Body of pancreas (tissue), 4 donors: ENCODE results near the gene ARNT2. TPM values are rescaled to one million over a fixed set of nuclear protein-coding genes. Genes with fewer than 3 reads are reported as not detected.

Experiments
- ATAC-seq: fragments of 150-250 bp; one replicate; pipeline ENCODE4 v1.9.1; 2016
- DNase-seq, 4 donors: peaks; one replicate each; pipeline ENCODE4 v3.0.0-alpha.2; 2019
- H3K27ac ChIP-seq, 4 donors: fragments of 200-600 bp; sonication (generic); 1 replicate in 3 of 4; 2 replicates in 1 of 4; pipeline versions ENCODE4 v1.5.1 to v1.6.1; 2016 to 2019; ENCODE audit warnings: mild to moderate bottlenecking in 1 of 4, mixed read lengths in 1 of 4, moderate library complexity in 1 of 4
- H3K27me3 ChIP-seq, 2 donors: fragments of 200-600 bp; sonication (generic); one replicate each; pipeline ENCODE4 v1.6.0; 2016; ENCODE audit warnings: mild to moderate bottlenecking in 1 of 2
- H3K36me3 ChIP-seq, 2 donors: fragments of 200-600 bp; sonication (generic); replicated peaks in 1 of 2; 2 replicates each; pipeline ENCODE4 v1.5.1; 2016; ENCODE audit warnings: low read depth in 2 of 2; ENCODE audit not compliant: insufficient read depth in 1 of 2
- H3K4me1 ChIP-seq: fragments of 200-600 bp; sonication (generic); one replicate; pipeline ENCODE4 v1.6.0; 2016
- H3K4me3 ChIP-seq, 2 donors: fragments of 200-600 bp; sonication (generic); 1 replicate in 1 of 2; 2 replicates in 1 of 2; pipeline ENCODE4 v1.5.1; 2016 to 2019
- H3K9me3 ChIP-seq, 3 donors: fragments of 200-600 bp; sonication (generic); 1 replicate in 2 of 3; 2 replicates in 1 of 3; pipeline ENCODE4 v1.5.1; 2016
- CTCF ChIP-seq, 7 experiments: fragments of 450-650 bp in 4 of 7; fragments of 200-600 bp in 3 of 7; sonication (generic) in 3 of 7; IDR thresholded peaks; one replicate each; pipeline ENCODE4 v1.5.1; 2016 to 2019; ENCODE audit warnings: antibody characterized with exemption in 7 of 7
- POLR2A ChIP-seq, 3 donors: fragments of 450-650 bp; IDR thresholded peaks; one replicate each; pipeline ENCODE4 v1.6.1; 2016; ENCODE audit warnings: antibody characterized with exemption in 3 of 3, mild to moderate bottlenecking in 2 of 3
- WGBS, 2 donors: methylation state at CpG; one replicate each; pipeline ENCODE4 v1.1.5; 2017; 5-methylcytosine and 5-hydroxymethylcytosine counted together
- intact Hi-C: fragments of 100-400 bp; cut with DNase I; formaldehyde crosslinking; loops from one replicate; pipeline ENCODE4 v1.15.1; 2023
- total RNA-seq, 2 donors: library from RNA; depleted of rRNA; stranded (reverse); fragments of >200 nt; gene quantifications; one replicate each; pipeline ENCODE4 v1.1.0, GENCODE V29; 2016

The ARNT2 gene
- total RNA-seq, 2 donors from 2014 or later, result 5.3 to 5.4 TPM

GRCh38 chr15:80578871-80579270 lies 174.7 kb downstream of the ARNT2 start:
- ATAC-seq, result no peak
- Histone ChIP-seq H3K4me1 (peaks cover 2% of the 10 kb centered on the region), H3K36me3 (no peaks in the 10 kb centered on the region), H3K4me3 (no peak overlapping the region), H3K9me3 (no peaks in the 10 kb centered on the region), H3K27me3 (no peaks in the 10 kb centered on the region), H3K27ac (no peak overlapping the region)
- WGBS, 2 donors, result 81 to 91% methylated on average over 4 to 7 of the region's 7 CpGs
- no peak for TF ChIP-seq POLR2A (IDR thresholded peaks at IDR 0.05)
- no peak for TF ChIP-seq CTCF (IDR thresholded peaks at IDR 0.05)
- no peak for DNase-seq
- intact Hi-C loops, result no loop called here

GRCh38 chr15:80579611-80580010 lies 175.4 kb downstream of the ARNT2 start:
- 59 to 71% methylated on average over 6 of the region's 6 CpGs for WGBS, 2 donors
- intact Hi-C loops, result no loop called here
- Histone ChIP-seq H3K4me1 (peaks cover 9% of the 10 kb centered on the region), H3K27ac (no peak overlapping the region), H3K36me3 (no peaks in the 10 kb centered on the region), H3K4me3 (no peak overlapping the region), H3K9me3 (no peaks in the 10 kb centered on the region), H3K27me3 (no peaks in the 10 kb centered on the region)
- no peak for TF ChIP-seq POLR2A (IDR thresholded peaks at IDR 0.05)
- TF ChIP-seq CTCF (IDR thresholded peaks at IDR 0.05), result no peak
- DNase-seq (no peak), ATAC-seq (no peak)

- no peak overlapping the region for H3K27ac ChIP-seq
- no peaks in the 10 kb centered on the region for H3K9me3 ChIP-seq
- H3K4me3 ChIP-seq, result no peak overlapping the region
- H3K4me1 ChIP-seq, result peaks cover 10% of the 10 kb centered on the region
- H3K27me3 ChIP-seq, result no peaks in the 10 kb centered on the region
- ATAC-seq (no peak), DNase-seq (no peak)
- no peaks in the 10 kb centered on the region for H3K36me3 ChIP-seq
- TF ChIP-seq CTCF (IDR thresholded peaks at IDR 0.05) (no peak), POLR2A (IDR thresholded peaks at IDR 0.05) (no peak)
- 73 to 77% methylated on average over 9 of the region's 9 CpGs for WGBS, 2 donors
- intact Hi-C loops, result no loop called here
These were observed 175.9 kb downstream of the ARNT2 start for GRCh38 chr15:80580106-80580505.

GRCh38 chr15:80580536-80581260 lies 176.5 kb downstream of the ARNT2 start:
- no peaks in the 10 kb centered on the region for H3K27me3 ChIP-seq
- H3K4me1 ChIP-seq, result peaks cover 10% of the 10 kb centered on the region
- no peak for DNase-seq
- H3K27ac ChIP-seq, result no peak overlapping the region
- H3K9me3 ChIP-seq, result no peaks in the 10 kb centered on the region
- intact Hi-C loops, result no loop called here
- H3K36me3 ChIP-seq, result no peaks in the 10 kb centered on the region
- WGBS, 2 donors, result 91 to 92% methylated on average over 7 to 11 of the region's 11 CpGs
- no peak overlapping the region for H3K4me3 ChIP-seq
- no peak for ATAC-seq
- TF ChIP-seq CTCF (IDR thresholded peaks at IDR 0.05) (no peak), POLR2A (IDR thresholded peaks at IDR 0.05) (no peak)

- Histone ChIP-seq H3K4me1 (peaks cover 10% of the 10 kb centered on the region), H3K27me3 (no peaks in the 10 kb centered on the region), H3K36me3 (no peaks in the 10 kb centered on the region), H3K9me3 (no peaks in the 10 kb centered on the region), H3K27ac (no peak overlapping the region), H3K4me3 (no peak overlapping the region)
- DNase-seq (no peak), ATAC-seq (no peak)
- 82 to 84% methylated on average over 7 of the region's 7 CpGs for WGBS, 2 donors
- intact Hi-C loops, result no loop called here
- TF ChIP-seq POLR2A (IDR thresholded peaks at IDR 0.05) (no peak), CTCF (IDR thresholded peaks at IDR 0.05) (no peak)
These were observed 177.8 kb downstream of the ARNT2 start for GRCh38 chr15:80581976-80582375.
